Nucleus accumbens (tissue), 56 donors: ENCODE data around the gene MS4A4E.
"Not testable (repeated sequence)": the region's sequence is repeated elsewhere in the genome, so short reads cannot be mapped to it uniquely, and the experiment has no call there.

Source experiments
- DNase-seq, 56 donors: peaks; one replicate each; lab custom pipeline; 2025; lab: John Stamatoyannopoulos, UW

Gene MS4A4E

GRCh38 chr11:60182541-60183330, 60.2 kb downstream of the MS4A4E start, which contains the start of gene MS4A6A:
Gene MS4A6A, minus strand, starts transcription at chr11:60183083. Its CDS starts 1,356 bp downstream, at chr11:60181727.
- no peak for DNase-seq

DNA sequence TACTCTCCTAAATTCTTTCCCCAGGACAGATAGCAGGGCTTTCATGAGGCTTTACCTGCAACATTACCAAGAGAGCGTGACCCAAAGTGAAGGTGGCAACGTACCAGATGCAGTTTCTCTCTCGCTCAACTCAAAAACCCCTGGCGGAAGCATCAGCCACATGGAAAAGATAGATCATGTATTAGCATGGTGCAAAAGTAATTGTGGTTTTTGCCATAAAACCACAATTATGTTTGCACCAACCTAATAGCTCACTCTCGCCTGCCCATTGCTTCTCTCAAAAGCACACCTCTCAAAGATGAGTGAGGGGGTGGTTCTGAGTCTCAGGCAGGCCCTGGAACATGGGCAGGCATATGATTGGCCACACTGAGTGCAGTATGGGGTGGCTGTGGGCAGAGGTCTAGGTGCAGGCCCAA, 67.1 kb downstream of the MS4A4E start:
- DNase-seq, result no peak

GRCh38 chr11:60172011-60172410, 70.9 kb downstream of the MS4A4E start:
- no peak for DNase-seq

DNA sequence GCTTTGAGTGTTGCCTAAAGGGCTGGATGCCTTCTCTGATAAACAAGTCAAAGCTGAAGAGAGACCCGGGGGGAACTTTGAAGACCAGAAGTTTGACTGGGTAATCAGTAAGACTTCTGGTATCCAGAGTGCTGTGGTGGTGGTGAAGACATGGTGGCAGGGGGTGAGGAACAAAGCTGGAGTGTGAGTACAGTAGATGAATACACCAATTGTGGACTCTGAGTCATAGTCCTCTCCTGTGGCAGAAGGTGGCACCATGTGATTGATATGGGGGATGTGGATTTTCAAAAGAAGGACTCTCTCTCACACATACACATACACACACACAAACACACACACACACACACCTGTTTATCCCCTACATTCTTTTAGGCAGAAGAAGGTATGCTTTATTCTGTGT, 72.4 kb downstream of the MS4A4E start:
- no peak for DNase-seq

- DNase-seq, result no peak
Observed at GRCh38 chr11:60169264-60169915, 73.5 kb downstream of the MS4A4E start.

- DNase-seq, result no peak
Observed at GRCh38 chr11:60168306-60168705, 74.6 kb downstream of the MS4A4E start.

DNA sequence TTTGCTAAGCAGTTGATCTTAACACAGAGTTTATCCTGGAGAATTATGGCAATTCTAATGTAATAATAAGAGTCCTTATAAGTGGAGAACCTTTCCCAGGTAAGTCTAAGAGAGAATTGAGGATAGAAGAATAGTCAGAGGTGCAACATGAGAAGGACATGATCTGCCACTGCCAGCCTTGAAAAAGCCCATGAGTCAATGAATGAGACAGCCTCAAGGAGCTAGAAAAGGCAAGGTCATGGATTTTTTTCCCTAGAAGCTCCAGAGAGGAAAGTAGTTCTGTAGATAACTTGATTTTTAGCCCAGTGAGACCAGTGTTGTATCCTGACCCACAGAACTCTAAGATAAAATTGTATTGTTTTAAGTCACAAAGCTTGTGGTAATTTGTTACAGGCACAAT, 77.0 kb downstream of the MS4A4E start:
- DNase-seq, result no peak

- DNase-seq, result no peak
Observed at GRCh38 chr11:60165538-60165937, 77.4 kb downstream of the MS4A4E start.

GRCh38 chr11:60164550-60165075, 78.3 kb downstream of the MS4A4E start:
- DNase-seq, result no peak

DNA sequence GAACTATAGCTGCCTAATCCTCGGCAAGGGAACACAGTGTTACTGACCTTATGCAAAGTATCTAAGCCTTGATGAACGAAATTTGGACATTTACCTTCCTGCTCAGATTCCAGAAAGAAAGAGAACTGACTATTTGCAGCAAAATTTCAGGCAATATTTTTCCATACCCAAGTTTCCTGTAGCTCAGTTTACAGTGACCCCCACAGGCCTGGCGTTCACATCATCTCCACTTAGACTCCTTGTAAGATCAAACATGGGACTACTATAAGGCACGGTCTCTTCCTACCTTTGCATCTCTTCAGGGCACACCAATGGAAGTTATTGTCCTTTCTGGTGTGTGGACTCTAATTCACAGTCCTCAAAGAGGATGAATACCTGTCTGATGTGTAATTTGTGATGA, 81.2 kb downstream of the MS4A4E start:
- no peak for DNase-seq

GRCh38 chr11:60161107-60161506, 81.8 kb downstream of the MS4A4E start:
- no peak for DNase-seq

DNA sequence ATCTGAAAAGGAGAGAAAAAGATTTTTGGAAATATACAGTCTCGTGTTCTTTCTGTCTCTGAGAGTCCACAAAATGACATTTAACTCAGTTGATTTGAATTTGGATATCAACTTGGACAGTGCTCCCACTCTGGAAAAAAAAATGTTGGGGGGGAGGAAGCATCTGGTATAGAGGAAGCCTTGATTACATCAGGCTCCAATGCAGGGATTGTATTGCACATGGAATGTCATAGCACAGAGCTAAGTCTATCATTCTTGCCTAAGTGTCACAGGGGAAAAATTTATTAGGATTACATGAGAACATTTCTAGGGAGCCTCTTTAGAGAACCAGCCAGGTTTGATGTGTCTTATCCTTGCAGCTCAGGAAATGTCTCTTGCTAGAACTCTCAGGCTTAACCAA, 83.1 kb downstream of the MS4A4E start:
- DNase-seq, result no peak

GRCh38 chr11:60159284-60159683, 83.7 kb downstream of the MS4A4E start:
- no peak for DNase-seq

- no peak for DNase-seq
Observed at GRCh38 chr11:60158636-60159035, 84.3 kb downstream of the MS4A4E start.

- no peak for DNase-seq
Observed at GRCh38 chr11:60155931-60156330, 87.0 kb downstream of the MS4A4E start.

GRCh38 chr11:60152727-60153126, 90.2 kb downstream of the MS4A4E start:
- DNase-seq, result not testable (repeated sequence)

GRCh38 chr11:60150279-60150678, 92.7 kb downstream of the MS4A4E start:
- no peak for DNase-seq
